Karpas-422 (cell line): Measurements from ENCODE around the gene GRM7. TPM values are rescaled to one million over a fixed set of nuclear protein-coding genes. Genes with fewer than 3 reads are reported as not detected.

Experiments
- DNase-seq: peaks from one replicate; pipeline ENCODE4 v3.0.0-alpha.2; 2015
- H2AFZ ChIP-seq: fragments of 200-600 bp; sonication (generic); 2 replicates; pipeline ENCODE4 v1.6.1; 2014; ENCODE audit warnings: antibody characterized with exemption, low read length, mixed read lengths
- H3K27ac ChIP-seq: fragments of 200-600 bp; sonication (generic); 2 replicates; pipeline ENCODE4 v1.5.1; 2014; ENCODE audit warnings: mild to moderate bottlenecking, low read length, moderate library complexity
- H3K27me3 ChIP-seq: fragments of 200-600 bp; sonication (generic); 2 replicates; pipeline ENCODE4 v1.6.1; 2014; ENCODE audit warnings: low read length, mixed read lengths
- H3K36me3 ChIP-seq: fragments of 200-600 bp; sonication (generic); 2 replicates; pipeline ENCODE4 v1.6.1; 2014; ENCODE audit warnings: low read length, mixed read lengths; ENCODE audit not compliant: insufficient read depth
- H3K4me1 ChIP-seq: fragments of 200-600 bp; sonication (generic); 2 replicates; pipeline ENCODE4 v1.6.1; 2014; ENCODE audit warnings: mild to moderate bottlenecking, low read length, mixed read lengths
- H3K4me2 ChIP-seq: fragments of 200-600 bp; sonication (generic); 2 replicates; pipeline ENCODE4 v1.6.1; 2014; ENCODE audit warnings: low read length, low read depth, mild to moderate bottlenecking; ENCODE audit not compliant: poor library complexity, severe bottlenecking
- H3K4me3 ChIP-seq: fragments of 200-600 bp; sonication (generic); 2 replicates; pipeline ENCODE4 v1.5.1; 2014; ENCODE audit warnings: mild to moderate bottlenecking, antibody characterized with exemption, low read length, mixed read lengths
- H3K79me2 ChIP-seq: fragments of 200-600 bp; sonication (generic); 2 replicates; pipeline ENCODE4 v1.6.1; 2014; ENCODE audit warnings: mild to moderate bottlenecking, low read length, mixed read lengths
- H3K9ac ChIP-seq: fragments of 200-600 bp; sonication (generic); 2 replicates; pipeline ENCODE4 v1.6.0; 2014; ENCODE audit warnings: low read length
- H3K9me2 ChIP-seq: fragments of 200-600 bp; sonication (generic), shearing (Covaris generic); replicated peaks from 2 replicates; pipeline ENCODE4 v1.6.0; 2014; ENCODE audit warnings: mild to moderate bottlenecking, low read length, moderate library complexity; ENCODE audit not compliant: insufficient read depth
- H3K9me3 ChIP-seq: fragments of 300-700, 200-600 bp; sonication (generic); 2 replicates; pipeline ENCODE4 v1.6.1; 2014; ENCODE audit warnings: low read length, mixed read lengths
- H4K20me1 ChIP-seq: fragments of 200-600 bp; sonication (generic); 2 replicates; pipeline ENCODE4 v1.6.1; 2014; ENCODE audit warnings: mild to moderate bottlenecking, antibody characterized with exemption, low read length, low read depth; ENCODE audit not compliant: insufficient read depth
- total RNA-seq: library from RNA; depleted of rRNA; stranded (reverse); fragments of >200 nt; shearing (Covaris generic); gene quantifications from 2 replicates; pipeline ENCODE4 v1.2.3, GENCODE V29; 2014; ENCODE audit warnings: low replicate concordance

Gene GRM7
- total RNA-seq, 1 experiment from 2014 or later, result not detected

DNA sequence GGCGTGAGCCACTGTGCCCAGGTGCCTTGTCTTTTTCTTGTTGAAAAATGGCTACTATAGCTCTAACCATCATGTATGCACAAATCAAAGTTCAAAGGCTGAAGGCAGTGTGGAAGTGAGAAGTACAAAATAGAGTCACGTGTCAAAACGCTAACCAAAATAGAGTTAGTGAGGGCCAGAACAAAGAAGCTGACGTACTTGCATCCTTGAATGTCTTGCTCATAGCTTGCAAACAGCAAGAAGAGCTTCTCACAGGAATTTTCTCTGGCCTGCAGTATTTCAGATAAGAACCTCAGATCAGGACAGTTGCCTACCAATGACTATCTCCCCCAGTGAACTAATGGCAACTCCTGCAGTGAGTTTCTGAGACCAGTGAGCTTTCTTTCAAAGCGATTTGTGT is 713.5 kb downstream of the GRM7 start:
- no peak overlapping the region for H3K9ac ChIP-seq
- H2AFZ ChIP-seq, result no peak overlapping the region
- no peaks in the 10 kb centered on the region for H4K20me1 ChIP-seq
- H3K27me3 ChIP-seq, result no peaks in the 10 kb centered on the region
- no peak overlapping the region for H3K4me3 ChIP-seq
- H3K9me3 ChIP-seq, result no peaks in the 10 kb centered on the region; the same call in none of the 2 replicates
- H3K79me2 ChIP-seq, result no peaks in the 10 kb centered on the region
- no peaks in the 10 kb centered on the region for H3K36me3 ChIP-seq
- no peaks in the 10 kb centered on the region for H3K9me2 ChIP-seq
- H3K4me2 ChIP-seq, result no peak overlapping the region
- DNase-seq, result no peak
- H3K4me1 ChIP-seq, result no peaks in the 10 kb centered on the region
- no peak overlapping the region for H3K27ac ChIP-seq

DNA sequence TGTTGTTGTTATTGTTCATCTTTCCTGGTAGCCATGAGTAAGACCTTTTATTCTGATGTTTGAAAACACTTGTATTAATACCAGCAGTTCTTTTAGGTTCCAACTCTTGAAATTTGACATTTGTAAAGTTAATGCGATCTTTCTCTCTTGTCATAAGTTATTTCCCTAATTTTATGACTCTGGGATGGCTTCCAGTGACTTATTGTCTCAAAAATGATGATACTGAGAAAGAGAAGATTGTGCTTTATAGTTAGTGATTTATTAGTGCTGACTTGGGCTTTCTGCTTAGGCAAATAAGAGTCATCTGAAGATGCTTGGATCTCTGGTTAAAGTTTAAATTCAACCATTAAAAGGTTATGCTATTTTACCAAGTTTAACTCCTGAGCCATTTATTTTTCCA is 715.2 kb downstream of the GRM7 start:
- Histone ChIP-seq H3K9me3 (no peaks in the 10 kb centered on the region; the same call in none of the 2 replicates), H3K27me3 (no peaks in the 10 kb centered on the region), H2AFZ (no peak overlapping the region), H3K36me3 (no peaks in the 10 kb centered on the region), H3K4me3 (no peak overlapping the region), H3K4me2 (no peak overlapping the region), H3K79me2 (no peaks in the 10 kb centered on the region), H3K9me2 (no peaks in the 10 kb centered on the region), H4K20me1 (no peaks in the 10 kb centered on the region), H3K4me1 (no peaks in the 10 kb centered on the region), H3K9ac (no peak overlapping the region), H3K27ac (no peak overlapping the region)
- DNase-seq, result no peak

DNA sequence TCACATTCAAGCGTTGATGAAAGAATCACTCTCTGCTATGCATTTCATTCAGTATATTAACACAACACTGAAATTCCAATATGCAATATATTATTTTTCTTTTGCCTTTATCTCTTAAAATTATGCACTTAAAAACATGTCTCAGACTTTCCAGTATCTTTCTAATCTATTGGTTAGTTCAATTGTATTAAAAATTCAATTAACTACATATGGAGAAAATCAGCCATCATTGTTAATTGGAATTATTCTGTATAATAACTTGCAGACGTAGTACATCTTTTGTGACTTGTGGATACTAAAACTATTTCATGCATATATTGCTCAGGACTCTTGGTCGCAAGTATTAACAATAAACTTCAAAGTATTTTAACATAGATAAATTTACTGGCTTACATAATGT is 715.6 kb downstream of the GRM7 start:
- Histone ChIP-seq H3K36me3 (no peaks in the 10 kb centered on the region), H2AFZ (no peak overlapping the region), H3K27me3 (no peaks in the 10 kb centered on the region), H3K9me2 (no peaks in the 10 kb centered on the region), H3K9me3 (no peaks in the 10 kb centered on the region; the same call in none of the 2 replicates), H3K9ac (no peak overlapping the region), H4K20me1 (no peaks in the 10 kb centered on the region), H3K4me1 (no peaks in the 10 kb centered on the region), H3K4me3 (no peak overlapping the region), H3K27ac (no peak overlapping the region), H3K4me2 (no peak overlapping the region), H3K79me2 (no peaks in the 10 kb centered on the region)
- DNase-seq, result no peak

DNA sequence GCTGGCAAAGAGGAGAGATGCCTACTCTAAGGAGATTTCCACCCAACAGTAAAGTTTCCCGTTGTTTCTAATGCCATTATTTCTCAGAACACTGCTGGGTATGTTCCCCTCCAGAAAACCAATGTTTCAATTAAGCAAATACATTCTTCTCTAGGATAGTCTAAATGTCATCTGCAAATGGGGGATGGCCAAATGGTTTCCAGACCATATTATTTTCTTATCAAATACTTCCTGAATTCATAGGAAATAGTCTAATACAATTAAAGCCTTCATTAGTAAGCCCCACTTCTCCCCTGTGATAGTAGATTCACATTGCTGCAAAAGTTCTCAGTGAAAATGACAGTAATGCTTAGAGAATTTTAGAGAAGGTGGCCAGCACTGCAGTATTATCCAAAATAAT is 716.6 kb downstream of the GRM7 start:
- H3K27me3 ChIP-seq, result no peaks in the 10 kb centered on the region
- no peaks in the 10 kb centered on the region for H3K36me3 ChIP-seq
- H2AFZ ChIP-seq, result no peak overlapping the region
- no peaks in the 10 kb centered on the region for H3K9me2 ChIP-seq
- H3K4me2 ChIP-seq, result no peak overlapping the region
- no peak overlapping the region for H3K9ac ChIP-seq
- H3K9me3 ChIP-seq, result no peaks in the 10 kb centered on the region; the same call in none of the 2 replicates
- no peaks in the 10 kb centered on the region for H3K79me2 ChIP-seq
- no peak overlapping the region for H3K4me3 ChIP-seq
- DNase-seq, result no peak
- H3K27ac ChIP-seq, result no peak overlapping the region
- H3K4me1 ChIP-seq, result no peaks in the 10 kb centered on the region
- H4K20me1 ChIP-seq, result no peaks in the 10 kb centered on the region

DNA sequence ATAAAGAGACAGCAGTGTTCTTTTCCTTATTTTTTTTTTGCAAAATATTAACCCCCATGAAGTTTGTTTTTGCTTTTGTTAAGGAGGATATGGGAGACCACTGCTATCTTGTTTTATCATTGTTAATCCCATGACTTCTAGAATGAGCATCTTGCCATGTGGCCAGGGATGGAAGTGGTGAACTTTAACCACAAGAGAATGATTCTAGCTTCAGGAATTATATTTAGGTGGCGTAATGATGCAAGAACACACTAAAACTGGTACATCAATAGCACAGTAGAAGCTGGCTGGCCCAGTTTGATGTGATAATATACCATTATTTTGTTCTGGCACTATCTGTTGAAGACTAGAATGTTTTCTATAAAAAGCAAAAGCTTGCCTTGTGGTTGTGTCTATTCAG is 720.9 kb downstream of the GRM7 start:
- no peak overlapping the region for H3K27ac ChIP-seq
- no peaks in the 10 kb centered on the region for H3K36me3 ChIP-seq
- no peak overlapping the region for H3K4me2 ChIP-seq
- no peaks in the 10 kb centered on the region for H4K20me1 ChIP-seq
- no peak overlapping the region for H3K9ac ChIP-seq
- no peaks in the 10 kb centered on the region for H3K79me2 ChIP-seq
- H3K27me3 ChIP-seq, result no peaks in the 10 kb centered on the region
- no peak overlapping the region for H2AFZ ChIP-seq
- no peaks in the 10 kb centered on the region for H3K4me1 ChIP-seq
- H3K9me2 ChIP-seq, result no peaks in the 10 kb centered on the region
- DNase-seq, result no peak
- H3K4me3 ChIP-seq, result no peak overlapping the region
- no peaks in the 10 kb centered on the region; the same call in none of the 2 replicates for H3K9me3 ChIP-seq

DNA sequence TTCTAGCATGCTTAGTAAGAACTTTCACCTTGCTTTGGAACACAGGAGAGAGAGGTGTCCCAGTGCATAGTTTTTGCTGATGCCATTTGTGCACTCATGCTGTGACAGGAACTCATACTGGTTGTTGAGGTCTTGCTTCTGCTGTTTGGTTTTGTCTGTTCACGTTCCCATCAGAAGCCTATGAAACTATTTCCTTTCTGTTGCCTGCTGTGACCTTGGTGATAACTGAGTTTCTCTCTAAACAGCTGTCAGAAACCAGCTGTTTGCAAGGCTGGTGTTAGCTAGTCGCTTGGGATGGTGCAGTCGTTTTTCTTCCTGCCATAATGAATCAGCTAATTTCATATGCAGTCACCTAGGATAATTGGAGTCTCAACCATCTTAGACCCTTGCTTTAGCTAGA is 724.1 kb downstream of the GRM7 start:
- DNase-seq, result no peak
- H4K20me1 ChIP-seq, result no peaks in the 10 kb centered on the region
- H3K4me2 ChIP-seq, result no peak overlapping the region
- H3K4me3 ChIP-seq, result no peak overlapping the region
- no peaks in the 10 kb centered on the region for H3K36me3 ChIP-seq
- no peaks in the 10 kb centered on the region for H3K4me1 ChIP-seq
- no peak overlapping the region for H3K27ac ChIP-seq
- H3K9ac ChIP-seq, result no peak overlapping the region
- no peaks in the 10 kb centered on the region for H3K27me3 ChIP-seq
- H3K9me2 ChIP-seq, result no peaks in the 10 kb centered on the region
- no peak overlapping the region for H2AFZ ChIP-seq
- no peaks in the 10 kb centered on the region; the same call in 1 of the 2 replicates for H3K9me3 ChIP-seq
- H3K79me2 ChIP-seq, result no peaks in the 10 kb centered on the region

DNA sequence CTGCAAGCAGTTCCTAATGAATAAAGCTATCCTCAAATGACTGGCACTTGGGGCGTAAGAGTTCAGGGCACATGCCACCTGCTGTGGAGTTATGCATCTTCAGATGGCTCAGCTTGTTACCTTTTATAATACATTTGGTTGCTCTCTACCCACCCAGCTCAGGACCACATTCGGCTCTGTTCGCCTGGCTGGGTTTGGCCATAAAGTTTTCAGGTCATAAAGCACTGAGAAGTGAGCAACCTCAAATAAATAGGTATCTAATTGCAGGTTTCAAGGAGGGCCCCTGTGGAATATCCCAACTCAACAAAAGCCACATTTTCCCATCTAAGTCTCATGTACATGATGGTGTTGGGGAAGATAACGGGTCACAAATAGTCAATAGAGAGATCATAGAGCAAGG is 727.3 kb downstream of the GRM7 start:
- Histone ChIP-seq H3K79me2 (no peaks in the 10 kb centered on the region), H3K27ac (no peak overlapping the region), H2AFZ (no peak overlapping the region), H3K4me1 (no peaks in the 10 kb centered on the region), H3K4me2 (no peak overlapping the region), H3K9ac (no peak overlapping the region), H3K9me2 (no peaks in the 10 kb centered on the region), H3K9me3 (peaks cover 4% of the 10 kb centered on the region; the same call in 1 of the 2 replicates), H3K36me3 (no peaks in the 10 kb centered on the region), H3K4me3 (no peak overlapping the region), H3K27me3 (no peaks in the 10 kb centered on the region), H4K20me1 (no peaks in the 10 kb centered on the region)
- no peak for DNase-seq

DNA sequence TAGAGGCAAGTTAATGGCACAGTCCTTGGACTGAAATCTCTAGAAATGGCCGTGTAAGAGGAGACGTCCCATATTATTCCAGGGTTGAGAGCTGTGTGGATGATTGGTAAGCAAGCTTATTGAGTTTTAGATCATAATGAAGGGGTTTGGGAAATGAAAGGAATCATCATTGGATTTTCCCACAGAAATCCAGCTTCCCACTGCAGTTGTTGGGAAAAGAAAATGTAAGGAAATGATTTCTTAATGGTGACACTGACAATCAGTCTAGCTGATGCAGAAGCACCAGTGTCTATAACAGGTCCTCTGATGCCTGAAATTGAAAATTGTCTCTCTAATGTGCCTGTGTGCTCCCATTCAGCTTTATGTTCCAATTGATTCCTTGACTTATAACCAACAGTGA is 728.6 kb downstream of the GRM7 start:
- Histone ChIP-seq H3K27me3 (no peaks in the 10 kb centered on the region), H4K20me1 (no peaks in the 10 kb centered on the region), H3K79me2 (no peaks in the 10 kb centered on the region), H3K9me2 (no peaks in the 10 kb centered on the region; the same call in 1 of the 2 replicates), H3K27ac (no peak overlapping the region), H2AFZ (no peak overlapping the region), H3K4me2 (no peak overlapping the region), H3K9me3 (peaks cover 4% of the 10 kb centered on the region; the same call in 1 of the 2 replicates), H3K36me3 (no peaks in the 10 kb centered on the region), H3K4me1 (no peaks in the 10 kb centered on the region), H3K4me3 (no peak overlapping the region), H3K9ac (no peak overlapping the region)
- DNase-seq, result no peak

DNA sequence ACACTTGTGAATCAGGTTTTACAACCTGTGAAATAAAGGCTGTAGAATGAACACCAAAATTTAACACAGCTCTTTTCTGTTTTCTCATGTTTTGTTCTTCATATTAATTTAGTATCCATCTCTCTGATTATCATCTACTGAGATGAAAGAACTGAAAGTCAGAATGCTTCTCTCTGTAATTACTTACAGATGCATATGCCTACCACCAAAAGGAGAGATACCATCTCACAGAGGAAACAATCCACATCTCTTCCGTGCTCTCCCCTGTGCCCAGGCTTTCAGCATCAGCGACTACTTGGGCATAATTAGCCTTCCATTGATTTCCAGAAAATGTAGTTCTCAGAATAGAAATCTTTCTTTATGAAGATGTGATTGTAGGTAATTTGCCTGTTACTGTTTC is 741.4 kb downstream of the GRM7 start:
- no peak for DNase-seq
- no peak overlapping the region for H2AFZ ChIP-seq
- no peaks in the 10 kb centered on the region for H3K36me3 ChIP-seq
- no peaks in the 10 kb centered on the region for H3K79me2 ChIP-seq
- no peaks in the 10 kb centered on the region; the same call in 1 of the 2 replicates for H3K9me3 ChIP-seq
- no peaks in the 10 kb centered on the region for H4K20me1 ChIP-seq
- H3K4me2 ChIP-seq, result no peak overlapping the region
- H3K4me3 ChIP-seq, result no peak overlapping the region
- H3K9ac ChIP-seq, result no peak overlapping the region
- no peaks in the 10 kb centered on the region for H3K9me2 ChIP-seq
- no peaks in the 10 kb centered on the region for H3K27me3 ChIP-seq
- no peak overlapping the region for H3K27ac ChIP-seq
- H3K4me1 ChIP-seq, result no peaks in the 10 kb centered on the region
